ENCODE measurements around the gene SPDYE6. TPM values are rescaled to one million over a fixed set of nuclear protein-coding genes. Genes with fewer than 3 reads are reported as not detected.
A peak's percentile ranks its signal among the peaks of the same experiment; 100 is the strongest.
"Not testable (repeated sequence)": the region's sequence is repeated elsewhere in the genome, so short reads cannot be mapped to it uniquely, and the experiment has no call there.

SPDYE6 gene
- total RNA-seq, 1 experiment from 2014 or later: not detected

DNA sequence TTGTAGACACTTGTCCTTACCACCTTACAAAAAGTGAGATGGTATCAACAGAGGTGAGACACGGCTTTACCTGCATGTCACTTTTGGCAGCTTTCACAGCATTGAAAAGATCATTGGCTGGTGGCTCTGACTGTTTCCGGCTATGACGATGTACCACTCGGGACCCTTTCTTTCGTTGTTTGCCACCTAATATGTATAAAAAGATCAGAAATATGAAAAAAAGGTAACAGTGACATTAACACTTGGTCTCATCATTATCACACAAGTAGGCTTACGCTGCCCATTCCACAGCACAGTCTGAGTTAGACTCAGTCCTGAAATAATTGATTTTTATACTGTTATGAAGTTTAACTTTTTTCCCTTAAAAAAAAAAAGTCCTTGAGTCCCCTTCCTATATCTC is 29.1 kb downstream of the SPDYE6 start:
- not testable (repeated sequence) for H3K27ac ChIP-seq (ENCODE audit: low read length); H3K9me2 ChIP-seq (replicated peaks; ENCODE audit: insufficient read depth, low read length); H3K27me3 ChIP-seq (ENCODE audit: low read length); H3K9me3 ChIP-seq (ENCODE audit: low read length); H3K4me3 ChIP-seq (ENCODE audit: low read length); H4K20me1 ChIP-seq (ENCODE audit: insufficient read depth, low read depth, low read length); H3K79me2 ChIP-seq (ENCODE audit: low read length); H2AFZ ChIP-seq (ENCODE audit: low read length); H3K9ac ChIP-seq (ENCODE audit: low read length); H3K36me3 ChIP-seq (ENCODE audit: insufficient read depth, low read length); DNase-seq
- H3K4me1 ChIP-seq (ENCODE audit: low read length): peaks cover 38% of the 10 kb centered on the region
- H3K4me2 ChIP-seq (ENCODE audit: low read depth, low read length, poor library complexity, severe bottlenecking): peak overlapping the region; percentile 29

DNA sequence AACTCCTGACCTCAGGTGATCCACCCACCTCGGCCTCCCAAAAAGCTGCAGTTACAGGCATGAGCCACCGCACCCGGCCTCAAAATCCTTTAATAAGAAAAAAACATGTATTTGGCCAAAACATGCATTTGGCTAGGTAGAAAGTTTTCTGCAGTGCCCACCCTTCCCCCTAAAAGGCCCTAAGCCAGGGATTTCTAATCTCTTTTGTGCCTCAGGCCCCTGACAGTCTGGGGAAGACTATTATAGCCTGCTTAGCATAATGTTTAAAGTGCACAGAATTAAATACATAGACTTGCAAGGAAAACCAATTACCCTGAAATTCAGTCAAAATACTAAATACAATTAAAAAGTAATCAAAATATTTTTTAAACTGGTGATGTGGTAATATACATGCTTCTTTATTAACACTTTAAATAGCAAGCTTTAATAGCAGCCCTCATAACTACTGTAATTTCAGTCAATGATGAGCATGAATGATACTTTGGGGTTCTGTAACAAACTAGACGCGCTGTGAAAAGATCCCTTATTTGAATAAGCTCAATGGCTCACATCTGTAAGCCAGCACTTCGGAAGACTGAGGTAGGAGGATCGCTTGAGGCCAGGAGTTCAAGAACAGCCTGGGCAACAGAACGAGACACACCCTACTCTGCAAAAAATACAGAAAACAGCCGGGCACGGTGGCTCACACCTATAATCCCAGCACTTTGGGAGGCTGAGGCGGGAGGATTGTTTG is 29.9 kb downstream of the SPDYE6 start:
- H3K36me3 ChIP-seq (ENCODE audit: insufficient read depth, low read length): no peaks in the 10 kb centered on the region
- H4K20me1 ChIP-seq (ENCODE audit: insufficient read depth, low read depth, low read length): no peaks in the 10 kb centered on the region
- no peak overlapping the region for H2AFZ ChIP-seq (ENCODE audit: low read length)
- peaks cover 29% of the 10 kb centered on the region for H3K4me1 ChIP-seq (ENCODE audit: low read length)
- DNase-seq: peak; percentile 65
- H3K9me2 ChIP-seq (replicated peaks; ENCODE audit: insufficient read depth, low read length): no peaks in the 10 kb centered on the region
- H3K4me3 ChIP-seq (ENCODE audit: low read length): no peak overlapping the region
- no peak overlapping the region for H3K9ac ChIP-seq (ENCODE audit: low read length)
- H3K27me3 ChIP-seq (ENCODE audit: low read length): no peaks in the 10 kb centered on the region
- H3K79me2 ChIP-seq (ENCODE audit: low read length): no peaks in the 10 kb centered on the region
- peak overlapping the region; percentile 64 for H3K27ac ChIP-seq (ENCODE audit: low read length)
- H3K9me3 ChIP-seq (ENCODE audit: low read length): no peaks in the 10 kb centered on the region
- H3K4me2 ChIP-seq (ENCODE audit: low read depth, low read length, poor library complexity, severe bottlenecking): peak overlapping the region; percentile 10

DNA sequence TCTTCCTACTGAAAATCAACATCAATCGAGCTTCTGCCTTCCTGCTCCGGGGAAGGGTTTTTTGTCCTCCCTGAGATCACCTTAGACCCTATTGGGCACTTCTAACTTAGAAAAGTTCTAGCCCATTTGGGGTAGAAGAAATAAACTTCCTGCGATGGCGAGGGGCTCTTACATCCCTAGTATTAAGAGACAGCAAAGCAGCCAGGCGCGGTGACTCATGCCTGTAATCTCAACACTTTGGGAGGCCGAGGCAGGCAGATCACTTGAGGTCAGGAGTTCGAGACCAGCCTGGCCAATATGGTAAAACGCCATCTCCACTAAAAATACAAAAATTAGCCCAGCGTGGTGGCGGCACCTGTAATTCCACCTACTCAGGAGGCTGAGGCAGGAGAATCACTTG is 31.1 kb downstream of the SPDYE6 start:
- H3K36me3 ChIP-seq (ENCODE audit: insufficient read depth, low read length); H3K27me3 ChIP-seq (ENCODE audit: low read length); H3K9ac ChIP-seq (ENCODE audit: low read length); H3K4me3 ChIP-seq (ENCODE audit: low read length); H3K9me2 ChIP-seq (replicated peaks; ENCODE audit: insufficient read depth, low read length); H3K4me2 ChIP-seq (ENCODE audit: low read depth, low read length, poor library complexity, severe bottlenecking); H2AFZ ChIP-seq (ENCODE audit: low read length); H3K9me3 ChIP-seq (ENCODE audit: low read length); H3K79me2 ChIP-seq (ENCODE audit: low read length); H3K27ac ChIP-seq (ENCODE audit: low read length); H4K20me1 ChIP-seq (ENCODE audit: insufficient read depth, low read depth, low read length): not testable (repeated sequence)
- peaks cover 22% of the 10 kb centered on the region for H3K4me1 ChIP-seq (ENCODE audit: low read length)
- DNase-seq: peak; percentile 34

DNA sequence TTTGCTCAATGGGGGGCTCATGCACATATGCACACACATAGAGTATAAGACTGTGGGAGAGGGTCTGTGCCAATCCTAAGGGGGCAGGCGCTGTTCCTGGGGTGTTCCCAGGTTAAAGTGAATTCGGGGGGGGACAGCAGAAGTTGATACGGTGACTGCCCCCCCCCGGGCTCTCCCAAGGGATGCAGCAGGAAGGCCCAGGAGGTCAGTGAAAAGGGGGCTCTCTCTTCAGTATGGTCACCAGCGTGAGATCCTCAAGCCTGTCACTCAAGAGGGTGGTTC is 32.4 kb downstream of the SPDYE6 start:
- no peak overlapping the region for H2AFZ ChIP-seq (ENCODE audit: low read length)
- H3K36me3 ChIP-seq (ENCODE audit: insufficient read depth, low read length): peaks cover 20% of the 10 kb centered on the region
- H3K79me2 ChIP-seq (ENCODE audit: low read length): no peaks in the 10 kb centered on the region
- H3K4me1 ChIP-seq (ENCODE audit: low read length): peaks cover 22% of the 10 kb centered on the region
- no peak overlapping the region for H3K27ac ChIP-seq (ENCODE audit: low read length)
- H3K9me2 ChIP-seq (replicated peaks; ENCODE audit: insufficient read depth, low read length): no peaks in the 10 kb centered on the region
- H3K4me3 ChIP-seq (ENCODE audit: low read length): no peak overlapping the region
- DNase-seq: peak; percentile 39
- no peak overlapping the region for H3K9ac ChIP-seq (ENCODE audit: low read length)
- H3K4me2 ChIP-seq (ENCODE audit: low read depth, low read length, poor library complexity, severe bottlenecking): no peak overlapping the region
- no peaks in the 10 kb centered on the region for H3K9me3 ChIP-seq (ENCODE audit: low read length)
- H3K27me3 ChIP-seq (ENCODE audit: low read length): no peaks in the 10 kb centered on the region
- H4K20me1 ChIP-seq (ENCODE audit: insufficient read depth, low read depth, low read length): peaks cover 11% of the 10 kb centered on the region; the same call in 1 of the 2 replicates

DNA sequence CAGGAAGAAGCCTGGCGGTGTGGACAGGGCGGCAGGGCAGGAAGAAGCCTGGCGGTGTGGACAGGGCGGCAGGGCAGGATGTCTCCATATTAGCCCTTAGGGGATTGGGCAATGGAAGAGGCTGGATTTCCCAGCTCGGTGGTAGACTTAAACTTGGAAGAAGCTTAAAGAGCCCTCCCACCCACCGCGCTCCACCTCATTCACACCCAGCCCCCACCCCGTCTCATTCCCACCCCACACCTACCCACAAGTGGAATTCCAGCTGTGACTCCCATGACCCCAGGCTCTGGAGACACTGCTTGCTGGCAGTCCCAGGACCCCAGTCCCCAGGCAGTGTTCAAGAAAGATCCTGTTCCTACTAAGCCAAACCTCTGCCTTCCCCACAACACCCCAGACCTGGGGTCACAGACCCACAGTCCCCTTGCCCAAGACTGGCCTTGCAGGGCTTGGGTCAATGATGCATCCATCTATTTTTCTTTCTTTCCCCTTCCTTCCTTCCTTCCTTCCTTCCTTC is 34.0 kb downstream of the SPDYE6 start:
- no peak overlapping the region for H2AFZ ChIP-seq (ENCODE audit: low read length)
- no peaks in the 10 kb centered on the region for H3K9me3 ChIP-seq (ENCODE audit: low read length)
- H3K9ac ChIP-seq (ENCODE audit: low read length): no peak overlapping the region
- peaks cover 31% of the 10 kb centered on the region for H3K36me3 ChIP-seq (ENCODE audit: insufficient read depth, low read length)
- no peaks in the 10 kb centered on the region for H3K9me2 ChIP-seq (replicated peaks; ENCODE audit: insufficient read depth, low read length)
- no peaks in the 10 kb centered on the region for H3K27me3 ChIP-seq (ENCODE audit: low read length)
- no peaks in the 10 kb centered on the region for H3K79me2 ChIP-seq (ENCODE audit: low read length)
- H3K4me2 ChIP-seq (ENCODE audit: low read depth, low read length, poor library complexity, severe bottlenecking): no peak overlapping the region
- H4K20me1 ChIP-seq (ENCODE audit: insufficient read depth, low read depth, low read length): peaks cover 15% of the 10 kb centered on the region; the same call in 1 of the 2 replicates
- H3K4me3 ChIP-seq (ENCODE audit: low read length): no peak overlapping the region
- H3K27ac ChIP-seq (ENCODE audit: low read length): peak overlapping the region; percentile 43
- peaks cover 21% of the 10 kb centered on the region for H3K4me1 ChIP-seq (ENCODE audit: low read length)
- peak; percentile 41 for DNase-seq

DNA sequence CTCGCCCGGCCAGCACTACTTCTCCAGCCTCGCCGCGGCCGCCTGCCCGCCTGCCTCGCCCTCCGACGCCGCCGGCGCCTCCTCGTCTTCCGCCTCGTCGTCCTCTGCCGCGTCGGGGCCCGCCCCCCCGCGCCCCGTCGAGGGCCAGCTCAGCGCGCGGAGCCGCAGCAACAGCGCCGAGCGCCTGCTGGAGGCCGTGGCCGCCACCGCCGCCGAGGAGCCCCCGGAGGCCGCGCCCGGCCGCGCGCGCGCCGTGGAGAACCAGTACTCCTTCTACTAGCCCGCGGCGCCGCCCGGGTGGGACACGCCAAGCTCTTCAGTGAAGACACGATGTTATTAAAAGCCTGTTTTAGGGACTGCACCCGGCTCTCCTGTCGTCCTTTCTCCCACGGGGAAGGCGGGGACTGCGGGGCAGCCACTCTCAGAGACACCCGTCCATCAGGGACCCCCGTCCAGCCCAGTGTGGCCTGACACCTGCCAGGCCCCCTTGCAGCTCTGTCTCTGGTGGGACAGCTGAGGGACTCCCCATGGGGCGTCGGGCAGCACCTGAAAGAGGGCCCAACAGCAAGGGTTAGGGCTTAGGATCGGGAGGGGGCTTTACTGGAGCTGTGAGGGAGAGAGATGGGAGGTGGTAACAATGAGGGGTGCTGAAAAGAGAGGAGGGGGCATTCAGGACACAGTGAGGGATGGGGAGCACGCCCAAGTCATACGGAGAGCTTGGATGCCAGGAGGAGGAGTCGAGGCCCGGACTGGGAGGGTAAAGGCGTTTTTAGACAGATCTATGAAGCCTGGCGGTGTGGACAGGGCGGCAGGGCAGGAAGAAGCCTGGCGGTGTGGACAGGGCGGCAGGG is 34.7 kb downstream of the SPDYE6 start:
- Histone ChIP-seq H3K27me3 (ENCODE audit: low read length) (no peaks in the 10 kb centered on the region), H3K4me2 (ENCODE audit: low read depth, low read length, poor library complexity, severe bottlenecking) (no peak overlapping the region), H4K20me1 (ENCODE audit: insufficient read depth, low read depth, low read length) (peaks cover 19% of the 10 kb centered on the region; the same call in 1 of the 2 replicates), H2AFZ (ENCODE audit: low read length) (no peak overlapping the region), H3K9ac (ENCODE audit: low read length) (no peak overlapping the region), H3K27ac (ENCODE audit: low read length) (no peak overlapping the region), H3K4me1 (ENCODE audit: low read length) (peaks cover 19% of the 10 kb centered on the region), H3K36me3 (ENCODE audit: insufficient read depth, low read length) (peaks cover 34% of the 10 kb centered on the region), H3K9me2 (replicated peaks; ENCODE audit: insufficient read depth, low read length) (no peaks in the 10 kb centered on the region), H3K79me2 (ENCODE audit: low read length) (no peaks in the 10 kb centered on the region), H3K9me3 (ENCODE audit: low read length) (no peaks in the 10 kb centered on the region), H3K4me3 (ENCODE audit: low read length) (no peak overlapping the region)
- DNase-seq: peak; percentile 41

DNA sequence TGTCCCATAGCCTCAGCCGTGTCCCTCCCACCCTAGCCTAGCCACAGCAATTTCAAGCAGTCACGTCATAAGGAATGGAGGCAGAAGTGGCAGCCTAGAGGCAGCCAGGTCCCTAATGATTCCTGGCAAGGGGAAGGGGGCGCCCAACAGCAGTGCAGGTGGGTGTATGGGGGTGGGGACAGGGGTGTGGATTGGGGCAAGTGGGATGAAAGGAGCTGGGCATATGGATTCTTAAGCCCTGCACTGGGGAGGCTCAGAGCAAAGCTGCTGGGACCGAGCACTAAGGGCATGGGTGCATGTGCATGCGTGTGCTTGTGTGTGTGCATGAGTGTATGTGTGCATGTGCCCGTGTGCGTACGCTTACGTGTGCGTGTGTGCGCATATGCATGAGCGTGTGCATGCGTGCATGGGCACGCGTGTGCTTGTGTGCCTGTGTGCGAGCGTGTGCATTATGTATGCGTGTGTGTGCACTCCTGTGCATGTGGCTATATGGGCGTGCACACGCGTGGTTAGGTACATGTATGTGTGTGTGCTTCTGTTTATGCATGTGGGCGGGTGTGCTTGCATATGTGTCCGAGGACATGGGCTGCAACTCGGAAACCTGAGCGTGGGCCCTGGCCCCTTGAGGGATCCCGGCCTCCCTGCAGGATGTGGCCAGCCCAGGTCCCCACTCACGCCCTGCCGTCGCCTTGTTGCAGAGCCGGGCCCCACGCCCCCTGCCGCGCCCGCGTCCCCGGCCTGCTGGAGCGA is 35.5 kb downstream of the SPDYE6 start:
- no peak overlapping the region for H3K4me2 ChIP-seq (ENCODE audit: low read depth, low read length, poor library complexity, severe bottlenecking)
- H3K36me3 ChIP-seq (ENCODE audit: insufficient read depth, low read length): peaks cover 35% of the 10 kb centered on the region
- no peaks in the 10 kb centered on the region for H3K9me2 ChIP-seq (replicated peaks; ENCODE audit: insufficient read depth, low read length)
- H3K9me3 ChIP-seq (ENCODE audit: low read length): no peaks in the 10 kb centered on the region
- H3K4me3 ChIP-seq (ENCODE audit: low read length): no peak overlapping the region
- H3K27ac ChIP-seq (ENCODE audit: low read length): no peak overlapping the region
- peaks cover 11% of the 10 kb centered on the region for H3K4me1 ChIP-seq (ENCODE audit: low read length)
- H3K9ac ChIP-seq (ENCODE audit: low read length): no peak overlapping the region
- H3K27me3 ChIP-seq (ENCODE audit: low read length): no peaks in the 10 kb centered on the region
- DNase-seq: peak; percentile 39
- no peaks in the 10 kb centered on the region for H3K79me2 ChIP-seq (ENCODE audit: low read length)
- peaks cover 19% of the 10 kb centered on the region; the same call in 1 of the 2 replicates for H4K20me1 ChIP-seq (ENCODE audit: insufficient read depth, low read depth, low read length)
- no peak overlapping the region for H2AFZ ChIP-seq (ENCODE audit: low read length)

DNA sequence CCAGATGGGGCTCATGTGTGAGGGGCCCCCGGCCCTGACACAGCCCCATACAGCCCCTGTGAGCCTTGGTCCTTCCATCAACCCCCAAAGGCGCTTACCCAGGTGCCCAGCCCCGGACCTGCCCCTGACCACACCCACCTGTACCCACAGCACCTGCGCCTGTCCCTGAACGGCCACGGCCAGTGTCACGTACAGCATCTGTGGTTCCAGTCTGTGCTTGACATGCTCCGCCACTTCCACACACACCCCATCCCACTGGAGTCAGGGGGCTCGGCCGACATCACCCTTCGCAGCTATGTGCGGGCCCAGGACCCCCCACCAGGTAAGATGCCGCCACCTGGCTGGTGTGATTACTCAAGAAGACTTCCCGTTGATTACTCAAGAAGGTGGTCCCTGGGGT is 36.1 kb downstream of the SPDYE6 start:
- H3K36me3 ChIP-seq (ENCODE audit: insufficient read depth, low read length): peaks cover 36% of the 10 kb centered on the region
- no peaks in the 10 kb centered on the region for H3K27me3 ChIP-seq (ENCODE audit: low read length)
- no peaks in the 10 kb centered on the region for H3K9me2 ChIP-seq (replicated peaks; ENCODE audit: insufficient read depth, low read length)
- no peaks in the 10 kb centered on the region for H3K79me2 ChIP-seq (ENCODE audit: low read length)
- peaks cover 19% of the 10 kb centered on the region; the same call in 1 of the 2 replicates for H4K20me1 ChIP-seq (ENCODE audit: insufficient read depth, low read depth, low read length)
- H3K27ac ChIP-seq (ENCODE audit: low read length): no peak overlapping the region
- peaks cover 10% of the 10 kb centered on the region for H3K4me1 ChIP-seq (ENCODE audit: low read length)
- H3K4me3 ChIP-seq (ENCODE audit: low read length): no peak overlapping the region
- H3K9me3 ChIP-seq (ENCODE audit: low read length): no peaks in the 10 kb centered on the region
- H3K9ac ChIP-seq (ENCODE audit: low read length): no peak overlapping the region
- DNase-seq: no peak
- no peak overlapping the region for H3K4me2 ChIP-seq (ENCODE audit: low read depth, low read length, poor library complexity, severe bottlenecking)
- no peak overlapping the region for H2AFZ ChIP-seq (ENCODE audit: low read length)
